CD4-positive, CD25-positive, alpha-beta regulatory T cell (primary cell): ENCODE results near the gene ACTL6B. TPM values are rescaled to one million over a fixed set of nuclear protein-coding genes. Genes with fewer than 3 reads are reported as not detected.

ENCODE experiments used
- ATAC-seq, 2 donors: fragments of 150-1000 bp; cut with Tn5 transposase; one replicate each; pipeline ENCODE4 v1.10.0; 2021; ENCODE audit warnings: low read depth in 2 of 2, moderate number of reproducible peaks in 2 of 2, moderate library complexity in 1 of 2
- DNase-seq, 3 donors: peaks; one replicate each; pipeline versions ENCODE4 v3.0.0 to v3.0.0-alpha.2; 2012 to 2022; ENCODE audit warnings: mixed read lengths in 1 of 3
- H3K27ac ChIP-seq: one replicate; pipeline ENCODE4 v1.7.0; 2013; ENCODE audit warnings: mild to moderate bottlenecking, low read length; ENCODE audit not compliant: insufficient read depth, poor library complexity, severe bottlenecking
- H3K27me3 ChIP-seq: one replicate; pipeline ENCODE4 v1.7.0; 2013; ENCODE audit warnings: low read length; ENCODE audit not compliant: control insufficient read depth, insufficient read depth
- H3K36me3 ChIP-seq: one replicate; pipeline ENCODE4 v1.7.0; 2013; ENCODE audit warnings: mild to moderate bottlenecking, low read length, moderate library complexity; ENCODE audit not compliant: control insufficient read depth, insufficient read depth
- H3K4me1 ChIP-seq: 2 replicates; pipeline ENCODE4 v1.7.0; 2013; ENCODE audit warnings: mild to moderate bottlenecking, low read length; ENCODE audit not compliant: insufficient read depth, control insufficient read depth, poor library complexity, severe bottlenecking
- H3K4me3 ChIP-seq: one replicate; pipeline ENCODE4 v1.7.0; 2013; ENCODE audit warnings: low read depth, mild to moderate bottlenecking, low read length, moderate library complexity
- H3K9me3 ChIP-seq, 2 experiments: 1 replicate in 1 of 2; 2 replicates in 1 of 2; pipeline ENCODE4 v1.7.0; 2013; ENCODE audit warnings: low read length in 2 of 2, mild to moderate bottlenecking in 1 of 2, moderate library complexity in 1 of 2; ENCODE audit not compliant: control insufficient read depth in 2 of 2
- H3K27ac Mint-ChIP-seq, 3 donors: one replicate each; pipeline ENCODE4 v1.8.0; 2020 to 2022; ENCODE audit warnings: mild to moderate bottlenecking in 3 of 3, mixed read lengths in 3 of 3, moderate library complexity in 2 of 3
- H3K27me3 Mint-ChIP-seq: one replicate; pipeline ENCODE4 v1.8.0; 2022; ENCODE audit warnings: mild to moderate bottlenecking, mixed read lengths
- H3K36me3 Mint-ChIP-seq: one replicate; pipeline ENCODE4 v1.8.0; 2020; ENCODE audit warnings: mixed read lengths
- H3K4me1 Mint-ChIP-seq, 4 donors: one replicate each; pipeline ENCODE4 v1.8.0; 2020 to 2022; ENCODE audit warnings: mixed read lengths in 4 of 4, mild to moderate bottlenecking in 1 of 4
- H3K4me3 Mint-ChIP-seq, 4 donors: one replicate each; pipeline ENCODE4 v1.8.0; 2020 to 2022; ENCODE audit warnings: mild to moderate bottlenecking in 4 of 4, mixed read lengths in 4 of 4, moderate library complexity in 3 of 4
- H3K9me3 Mint-ChIP-seq, 7 donors: one replicate each; pipeline ENCODE4 v1.8.0; 2020 to 2022; ENCODE audit warnings: mixed read lengths in 7 of 7, mild to moderate bottlenecking in 3 of 7, moderate library complexity in 2 of 7
- polyA plus RNA-seq, 4 donors: library from polyadenylated mRNA; unstranded; fragments of 300-500 nt; fragmentation: Illumina TruSeq; gene quantifications; one replicate each; pipeline ENCODE4 v1.2.3, GENCODE V29; 2021
- total RNA-seq: library from RNA; stranded (reverse); gene quantifications from one replicate; pipeline ENCODE4 v1.2.3, GENCODE V29; 2022

The ACTL6B gene
- total and polyA plus RNA-seq, 5 donors from 2014 or later: not detected

GRCh38 chr7:100686201-100686821 is 30.1 kb upstream of the ACTL6B start:
- Histone ChIP-seq H3K4me1 (peaks cover 19% of the 10 kb centered on the region), H3K27ac (no peak overlapping the region), H3K9me3 (no peaks in the 10 kb centered on the region), H3K4me3 (no peak overlapping the region), H3K27me3 (no peaks in the 10 kb centered on the region), H3K36me3 (peaks cover 53% of the 10 kb centered on the region)
- H3K27ac Mint-ChIP-seq: no peak overlapping the region
- H3K9me3 Mint-ChIP-seq: no peaks in the 10 kb centered on the region
- ATAC-seq (no peak), DNase-seq (no peak)
- peak overlapping the region in 1 of 4 donors; percentile 61 for H3K4me3 Mint-ChIP-seq
- H3K4me1 Mint-ChIP-seq: peaks cover 0 to 27% (median 7%) of the 10 kb centered on the region in 4 donors
- H3K27me3 Mint-ChIP-seq: no peaks in the 10 kb centered on the region
- peaks cover 14% of the 10 kb centered on the region for H3K36me3 Mint-ChIP-seq

GRCh38 chr7:100685631-100686145 is 29.4 kb upstream of the ACTL6B start:
- Histone ChIP-seq H3K4me1 (peaks cover 19% of the 10 kb centered on the region), H3K4me3 (no peak overlapping the region), H3K27ac (no peak overlapping the region), H3K9me3 (no peaks in the 10 kb centered on the region), H3K27me3 (no peaks in the 10 kb centered on the region), H3K36me3 (peaks cover 53% of the 10 kb centered on the region)
- H3K27ac Mint-ChIP-seq: no peak overlapping the region
- DNase-seq (no peak), ATAC-seq (no peak)
- H3K9me3 Mint-ChIP-seq: no peaks in the 10 kb centered on the region
- peak overlapping the region in 1 of 4 donors; percentile 46 for H3K4me3 Mint-ChIP-seq
- no peaks in the 10 kb centered on the region for H3K27me3 Mint-ChIP-seq
- peaks cover 14% of the 10 kb centered on the region for H3K36me3 Mint-ChIP-seq
- H3K4me1 Mint-ChIP-seq: peaks cover 0 to 31% (median 7%) of the 10 kb centered on the region in 4 donors

GRCh38 chr7:100685049-100685605 is 28.9 kb upstream of the ACTL6B start:
- DNase-seq (no peak), ATAC-seq (no peak)
- Mint-ChIP-seq H3K4me3 (no peak overlapping the region), H3K4me1 (peaks cover 3 to 36% (median 10%) of the 10 kb centered on the region in 4 donors), H3K27me3 (no peaks in the 10 kb centered on the region), H3K9me3 (peaks cover 0 to 1% (median 0%) of the 10 kb centered on the region in 7 donors), H3K36me3 (peaks cover 14% of the 10 kb centered on the region), H3K27ac (peak overlapping the region in 1 of 3 donors; percentile 55)
- peaks cover 53% of the 10 kb centered on the region for H3K36me3 ChIP-seq
- peaks cover 22% of the 10 kb centered on the region for H3K4me1 ChIP-seq
- H3K27ac ChIP-seq: no peak overlapping the region
- no peak overlapping the region for H3K4me3 ChIP-seq
- no peaks in the 10 kb centered on the region for H3K27me3 ChIP-seq
- no peaks in the 10 kb centered on the region for H3K9me3 ChIP-seq

- H3K27me3 Mint-ChIP-seq: no peaks in the 10 kb centered on the region
- H3K4me3 Mint-ChIP-seq: no peak overlapping the region
- H3K27ac ChIP-seq: no peak overlapping the region
- peaks cover 0 to 1% (median 0%) of the 10 kb centered on the region in 7 donors for H3K9me3 Mint-ChIP-seq
- H3K4me3 ChIP-seq: no peak overlapping the region
- peaks cover 26% of the 10 kb centered on the region for H3K4me1 ChIP-seq
- peaks cover 4 to 37% (median 9%) of the 10 kb centered on the region in 4 donors for H3K4me1 Mint-ChIP-seq
- no peaks in the 10 kb centered on the region for H3K27me3 ChIP-seq
- ATAC-seq: no peak
- H3K36me3 ChIP-seq: peaks cover 51% of the 10 kb centered on the region
- no peaks in the 10 kb centered on the region for H3K9me3 ChIP-seq
- no peak overlapping the region for H3K27ac Mint-ChIP-seq
- H3K36me3 Mint-ChIP-seq: peaks cover 14% of the 10 kb centered on the region
- no peak for DNase-seq
Measured at GRCh38 chr7:100684534-100685042, 28.3 kb upstream of the ACTL6B start.

- Histone ChIP-seq H3K27ac (no peak overlapping the region), H3K27me3 (no peaks in the 10 kb centered on the region), H3K4me3 (no peak overlapping the region), H3K4me1 (peaks cover 28% of the 10 kb centered on the region), H3K9me3 (no peaks in the 10 kb centered on the region), H3K36me3 (peaks cover 49% of the 10 kb centered on the region)
- H3K27ac Mint-ChIP-seq: no peak overlapping the region
- no peak overlapping the region for H3K4me3 Mint-ChIP-seq
- peaks cover 12% of the 10 kb centered on the region for H3K36me3 Mint-ChIP-seq
- no peak for DNase-seq
- H3K27me3 Mint-ChIP-seq: no peaks in the 10 kb centered on the region
- no peak for ATAC-seq
- H3K4me1 Mint-ChIP-seq: peaks cover 4 to 37% (median 9%) of the 10 kb centered on the region in 4 donors
- H3K9me3 Mint-ChIP-seq: peaks cover 0 to 1% (median 0%) of the 10 kb centered on the region in 7 donors
Measured at GRCh38 chr7:100683659-100684533, 27.6 kb upstream of the ACTL6B start.

- Mint-ChIP-seq H3K27ac (peak overlapping the region in 1 of 3 donors; percentile 71), H3K27me3 (no peaks in the 10 kb centered on the region), H3K4me3 (peak overlapping the region in 1 of 4 donors; percentile 83), H3K4me1 (peaks cover 4 to 36% (median 10%) of the 10 kb centered on the region in 4 donors), H3K36me3 (peaks cover 8% of the 10 kb centered on the region), H3K9me3 (peaks cover 0 to 1% (median 0%) of the 10 kb centered on the region in 7 donors)
- H3K9me3 ChIP-seq: no peaks in the 10 kb centered on the region
- peaks cover 46% of the 10 kb centered on the region for H3K36me3 ChIP-seq
- peaks cover 27% of the 10 kb centered on the region for H3K4me1 ChIP-seq
- no peak overlapping the region for H3K27ac ChIP-seq
- ATAC-seq (no peak), DNase-seq (no peak)
- H3K4me3 ChIP-seq: no peak overlapping the region
- H3K27me3 ChIP-seq: no peaks in the 10 kb centered on the region
Measured at GRCh38 chr7:100682991-100683658, 26.9 kb upstream of the ACTL6B start.

GRCh38 chr7:100682228-100682741 is 26.0 kb upstream of the ACTL6B start:
- no peaks in the 10 kb centered on the region for H3K27me3 Mint-ChIP-seq
- H3K9me3 ChIP-seq: no peaks in the 10 kb centered on the region
- H3K4me3 Mint-ChIP-seq: no peak overlapping the region
- H3K4me3 ChIP-seq: no peak overlapping the region
- H3K36me3 ChIP-seq: peaks cover 50% of the 10 kb centered on the region
- H3K4me1 ChIP-seq: peaks cover 24% of the 10 kb centered on the region
- DNase-seq: no peak
- ATAC-seq: no peak
- peaks cover 8% of the 10 kb centered on the region for H3K36me3 Mint-ChIP-seq
- H3K27me3 ChIP-seq: no peaks in the 10 kb centered on the region
- peaks cover 0 to 1% (median 0%) of the 10 kb centered on the region in 7 donors for H3K9me3 Mint-ChIP-seq
- no peak overlapping the region for H3K27ac ChIP-seq
- H3K27ac Mint-ChIP-seq: no peak overlapping the region
- peaks cover 4 to 42% (median 10%) of the 10 kb centered on the region in 4 donors for H3K4me1 Mint-ChIP-seq
